Liver (tissue), 9 donors: ENCODE measurements around the gene ZNF408. TPM values are rescaled to one million over a fixed set of nuclear protein-coding genes. Genes with fewer than 3 reads are reported as not detected.
A peak's percentile ranks its signal among the peaks of the same experiment; 100 is the strongest.

Experiments
- DNase-seq: peaks from one replicate; pipeline ENCODE4 v3.0.0-alpha.2; 2017; ENCODE audit warnings: low spot score
- H3K27ac ChIP-seq, 2 donors: one replicate each; pipeline ENCODE4 v1.7.0; 2013; ENCODE audit warnings: inconsistent platforms in 2 of 2, low read length in 2 of 2, control low read depth in 1 of 2, low read depth in 1 of 2, mild to moderate bottlenecking in 1 of 2
- H3K27me3 ChIP-seq, 4 donors: one replicate each; pipeline versions ENCODE4 v1.6.1 to v1.7.0; 2013; ENCODE audit warnings: low read length in 3 of 4, inconsistent platforms in 1 of 4, mild to moderate bottlenecking in 1 of 4, moderate library complexity in 1 of 4; ENCODE audit not compliant: control insufficient read depth in 4 of 4, insufficient read depth in 4 of 4
- H3K36me3 ChIP-seq, 4 donors: one replicate each; pipeline versions ENCODE4 v1.6.1 to v1.7.0; 2013; ENCODE audit warnings: low read length in 3 of 4, mild to moderate bottlenecking in 3 of 4, low read depth in 1 of 4, moderate library complexity in 1 of 4; ENCODE audit not compliant: control insufficient read depth in 4 of 4, insufficient read depth in 3 of 4
- H3K4me1 ChIP-seq, 4 donors: one replicate each; pipeline versions ENCODE4 v1.6.1 to v1.7.0; 2013; ENCODE audit warnings: low read length in 3 of 4, mild to moderate bottlenecking in 3 of 4, moderate library complexity in 1 of 4; ENCODE audit not compliant: control insufficient read depth in 4 of 4, insufficient read depth in 4 of 4
- H3K4me3 ChIP-seq, 3 donors: one replicate each; pipeline versions ENCODE4 v1.6.1 to v1.7.0; 2013; ENCODE audit warnings: low read length in 3 of 3, control low read depth in 1 of 3, low read depth in 1 of 3, mild to moderate bottlenecking in 1 of 3
- H3K9ac ChIP-seq, 2 donors: one replicate each; pipeline ENCODE4 v1.7.0; 2013; ENCODE audit warnings: low read length in 2 of 2, mild to moderate bottlenecking in 2 of 2, moderate library complexity in 2 of 2, control low read depth in 1 of 2, low read depth in 1 of 2
- H3K9me3 ChIP-seq, 4 donors: one replicate each; pipeline versions ENCODE4 v1.6.1 to v1.7.0; 2013; ENCODE audit warnings: low read length in 3 of 4; ENCODE audit not compliant: control insufficient read depth in 4 of 4
- ATF3 ChIP-seq: IDR thresholded peaks from 2 replicates; pipeline ENCODE4 v1.6.1; 2016; ENCODE audit warnings: antibody characterized with exemption
- CTCF ChIP-seq: fragments of 150-350 bp; IDR thresholded peaks from 2 replicates; pipeline ENCODE4 v1.5.1; 2017; ENCODE audit warnings: improper control_type of control experiment, low read depth, low read length; ENCODE audit not compliant: missing input control
- EGR1 ChIP-seq, 2 donors: IDR thresholded peaks; 2 replicates each; pipeline ENCODE4 v1.6.1; 2016 to 2018; ENCODE audit warnings: antibody characterized with exemption in 2 of 2, low read depth in 2 of 2
- FOXA1 ChIP-seq: IDR thresholded peaks from 2 replicates; pipeline ENCODE4 v1.6.1; 2016; ENCODE audit warnings: antibody characterized with exemption
- FOXA2 ChIP-seq: IDR thresholded peaks from 2 replicates; pipeline ENCODE4 v1.6.1; 2016; ENCODE audit warnings: antibody characterized with exemption
- HNF4A ChIP-seq, 2 donors: conservative IDR thresholded peaks; 2 replicates each; pipeline ENCODE4 v1.6.1; 2016; ENCODE audit warnings: antibody characterized with exemption in 2 of 2, mild to moderate bottlenecking in 2 of 2
- HNF4G ChIP-seq: IDR thresholded peaks from 2 replicates; pipeline ENCODE4 v1.6.1; 2016; ENCODE audit warnings: antibody characterized with exemption
- JUND ChIP-seq, 2 donors: IDR thresholded peaks; 2 replicates each; pipeline ENCODE4 v1.6.1; 2016; ENCODE audit warnings: antibody characterized with exemption in 2 of 2
- NR2F2 ChIP-seq: IDR thresholded peaks from 2 replicates; pipeline ENCODE4 v1.6.1; 2016; ENCODE audit warnings: antibody characterized with exemption
- RAD21 ChIP-seq, 2 donors: IDR thresholded peaks; 2 replicates each; pipeline ENCODE4 v1.6.1; 2016; ENCODE audit warnings: antibody characterized with exemption in 2 of 2, mild to moderate bottlenecking in 2 of 2
- RXRA ChIP-seq, 2 donors: IDR thresholded peaks; 2 replicates each; pipeline ENCODE4 v1.6.1; 2017 to 2018; ENCODE audit warnings: antibody characterized with exemption in 2 of 2, mild to moderate bottlenecking in 1 of 2
- SP1 ChIP-seq: IDR thresholded peaks from 2 replicates; pipeline ENCODE4 v1.6.1; 2018; ENCODE audit warnings: antibody characterized with exemption, mild to moderate bottlenecking
- TAF1 ChIP-seq: conservative IDR thresholded peaks from 2 replicates; pipeline ENCODE4 v1.6.1; 2016; ENCODE audit warnings: antibody characterized with exemption, mild to moderate bottlenecking
- YY1 ChIP-seq: IDR thresholded peaks from 2 replicates; pipeline ENCODE4 v1.6.1; 2016; ENCODE audit warnings: antibody characterized with exemption, mild to moderate bottlenecking
- WGBS: extraction: QIAGEN DNeasy Blood & Tissue Kit; methylation state at CpG from one replicate; pipeline ENCODE4 v1.1.7; 2013; 5-methylcytosine and 5-hydroxymethylcytosine counted together
- polyA plus RNA-seq, 2 donors: library from polyadenylated mRNA; stranded (reverse) in 1 of 2; unstranded in 1 of 2; fragments of 200-250 nt in 1 of 2; fragments of >200 nt in 1 of 2; fragmentation: Nextera tagmentation in 1 of 2; extraction: Ambion mirVana in 1 of 2; gene quantifications; one replicate each; pipeline versions ENCODE4 v1.2.1 to v1.2.3, GENCODE V29; 2013 to 2015
- total RNA-seq, 2 donors: library from RNA; depleted of rRNA; stranded (reverse); fragments of >200 nt; gene quantifications; one replicate each; pipeline ENCODE4 v1.2.3, GENCODE V29; 2014
- donor health status: healthy.
- donor health status: healthy.
- donor health status: healthy.
- donor health status: healthy.
- donor health status: healthy.

The ZNF408 gene
- total and polyA plus RNA-seq, 4 donors, result 3.4 to 8.4 (median 5.5) TPM

- Histone ChIP-seq H3K4me3 (no peak overlapping the region), H3K36me3 (peaks cover 27 to 69% (median 48%) of the 10 kb centered on the region in 4 donors), H3K4me1 (peaks cover 0 to 2% (median 0%) of the 10 kb centered on the region in 4 donors), H3K27me3 (no peaks in the 10 kb centered on the region), H3K9me3 (no peaks in the 10 kb centered on the region), H3K9ac (no peak overlapping the region), H3K27ac (peak overlapping the region in 1 of 2 donors; percentile 11)
- TF ChIP-seq JUND (IDR thresholded peaks at IDR 0.05) (no peak), TAF1 (no peak), EGR1 (IDR thresholded peaks at IDR 0.05; ENCODE audit: low read depth in 2 of 2) (no peak), ATF3 (no peak), CTCF (no peak), RAD21 (IDR thresholded peaks at IDR 0.05) (no peak), YY1 (no peak), RXRA (IDR thresholded peaks at IDR 0.05) (no peak), HNF4G (no peak), SP1 (no peak), NR2F2 (no peak), HNF4A (conservative IDR thresholded peaks at IDR 0.05) (no peak)
- WGBS, result 93% methylated on average over 11 of the region's 11 CpGs
- no peak for DNase-seq
Measured at GRCh38 chr11:46682773-46683752, 17.8 kb upstream of the ZNF408 start.

- no peak for TF ChIP-seq TAF1
- no peak for TF ChIP-seq JUND (IDR thresholded peaks at IDR 0.05)
- no peak for TF ChIP-seq FOXA2
- TF ChIP-seq HNF4A (conservative IDR thresholded peaks at IDR 0.05), result no peak
- TF ChIP-seq EGR1 (IDR thresholded peaks at IDR 0.05; ENCODE audit: low read depth in 2 of 2), result no peak
- no peak for TF ChIP-seq NR2F2
- TF ChIP-seq RAD21 (IDR thresholded peaks at IDR 0.05), result no peak
- Histone ChIP-seq H3K4me1 (peaks cover 0 to 2% (median 0%) of the 10 kb centered on the region in 4 donors), H3K27me3 (no peaks in the 10 kb centered on the region), H3K36me3 (peaks cover 20 to 62% (median 38%) of the 10 kb centered on the region in 4 donors), H3K9me3 (no peaks in the 10 kb centered on the region), H3K4me3 (no peak overlapping the region), H3K9ac (no peak overlapping the region), H3K27ac (no peak overlapping the region)
- no peak for DNase-seq
- WGBS, result 83% methylated on average over 3 of the region's 3 CpGs
Measured at GRCh38 chr11:46684367-46684766, 16.5 kb upstream of the ZNF408 start.

GRCh38 chr11:46686886-46687795 is 13.7 kb upstream of the ZNF408 start:
- no peak for DNase-seq
- no peak overlapping the region for H3K9ac ChIP-seq

More at GRCh38 chr11:46686886-46687795, 13.7 kb upstream of the ZNF408 start:
- Histone ChIP-seq H3K27ac (peak overlapping the region in 1 of 2 donors; percentile 35), H3K4me3 (no peak overlapping the region), H3K27me3 (no peaks in the 10 kb centered on the region), H3K36me3 (peaks cover 3 to 53% (median 29%) of the 10 kb centered on the region in 4 donors), H3K4me1 (peaks cover 0 to 2% (median 0%) of the 10 kb centered on the region in 4 donors), H3K9me3 (no peaks in the 10 kb centered on the region)
- no peak for TF ChIP-seq RAD21 (IDR thresholded peaks at IDR 0.05)
- TF ChIP-seq NR2F2, result peak; percentile 54
- no peak for TF ChIP-seq FOXA1
- TF ChIP-seq EGR1 (IDR thresholded peaks at IDR 0.05; ENCODE audit: low read depth in 2 of 2), result no peak
- TF ChIP-seq JUND (IDR thresholded peaks at IDR 0.05), result no peak
- no peak for TF ChIP-seq YY1
- no peak for TF ChIP-seq SP1
- TF ChIP-seq TAF1, result no peak
- WGBS, result 82% methylated on average over 15 of the region's 15 CpGs
